ENCODE measurements around the gene HRNR.

GRCh38 chr1:152162792-152163463 is 61.1 kb downstream of the HRNR start:
- TF ChIP-seq POLR2A (IDR thresholded peaks at IDR 0.05) (no peak), POLR2AphosphoS5 (IDR thresholded peaks at IDR 0.05) (no peak), CTCF (IDR thresholded peaks at IDR 0.05) (no peak)

All from upper lobe of left lung (tissue), 4 donors.